DMS153 treated with DMSO at 0.1 percent for 48 hours (cell line): Measurements from ENCODE around the gene SMIM1.

Source experiments
- DNase-seq: peaks from one replicate; lab custom pipeline; 2025; ENCODE audit not compliant: unreplicated experiment; lab: John Stamatoyannopoulos, UW

The SMIM1 gene

GRCh38 chr1:3775490-3776230 is 3.1 kb downstream of the SMIM1 start:
- peak; percentile 35 for DNase-seq

GRCh38 chr1:3776231-3776961 is 3.8 kb downstream of the SMIM1 start:
- no peak for DNase-seq

GRCh38 chr1:3777078-3777547 is 4.6 kb downstream of the SMIM1 start:
- DNase-seq, result no peak

GRCh38 chr1:3777647-3778589 is 5.4 kb downstream of the SMIM1 start:
- no peak for DNase-seq

GRCh38 chr1:3778590-3779264 is 6.2 kb downstream of the SMIM1 start:
- no peak for DNase-seq

GRCh38 chr1:3779265-3779911 is 6.8 kb downstream of the SMIM1 start:
- no peak for DNase-seq

GRCh38 chr1:3779912-3780416 is 7.4 kb downstream of the SMIM1 start:
- DNase-seq, result no peak

- no peak for DNase-seq
These were observed 8.4 kb downstream of the SMIM1 start for GRCh38 chr1:3780901-3781300.

- DNase-seq, result no peak
These were observed 11.3 kb downstream of the SMIM1 start for GRCh38 chr1:3783651-3784474.

GRCh38 chr1:3785045-3785444 is 12.5 kb downstream of the SMIM1 start:
- DNase-seq, result no peak

GRCh38 chr1:3785456-3786157 is 13.1 kb downstream of the SMIM1 start:
- no peak for DNase-seq

GRCh38 chr1:3786468-3787348 is 14.2 kb downstream of the SMIM1 start:
- no peak for DNase-seq

- no peak for DNase-seq
These were observed 14.8 kb downstream of the SMIM1 start for GRCh38 chr1:3787349-3787715.

GRCh38 chr1:3787745-3788605 is 15.4 kb downstream of the SMIM1 start:
- no peak for DNase-seq

- DNase-seq, result no peak
These were observed 16.3 kb downstream of the SMIM1 start for GRCh38 chr1:3788756-3789420.
